KG1 (cell line): ENCODE measurements around the gene AP2A2.
A peak's percentile ranks its signal among the peaks of the same experiment; 100 is the strongest.

Source experiments
- DNase-seq: peaks from one replicate; lab custom pipeline; 2025; lab: John Stamatoyannopoulos, UW

The AP2A2 gene

GRCh38 chr11:1041936-1042608 is 116.4 kb downstream of the AP2A2 start:
- DNase-seq = no peak

GRCh38 chr11:1042626-1043562 is 117.2 kb downstream of the AP2A2 start:
- DNase-seq = no peak

GRCh38 chr11:1043563-1044096 is 118.0 kb downstream of the AP2A2 start:
- DNase-seq = no peak

- DNase-seq = no peak
Measured at GRCh38 chr11:1044160-1044559, 118.5 kb downstream of the AP2A2 start.

- DNase-seq = no peak
Measured at GRCh38 chr11:1047595-1048156, 122.0 kb downstream of the AP2A2 start.

GRCh38 chr11:1048375-1049070 is 122.9 kb downstream of the AP2A2 start:
- DNase-seq = no peak

- DNase-seq = no peak
Measured at GRCh38 chr11:1049071-1049405, 123.4 kb downstream of the AP2A2 start.

GRCh38 chr11:1049431-1049891 is 123.8 kb downstream of the AP2A2 start:
- no peak for DNase-seq

GRCh38 chr11:1049911-1050580 is 124.4 kb downstream of the AP2A2 start:
- DNase-seq = no peak

- peak; percentile 15 for DNase-seq
Measured at GRCh38 chr11:1050581-1051355, 125.1 kb downstream of the AP2A2 start.

GRCh38 chr11:1051356-1052132 is 125.9 kb downstream of the AP2A2 start:
- DNase-seq = no peak

- DNase-seq = no peak
Measured at GRCh38 chr11:1052133-1053011, 126.7 kb downstream of the AP2A2 start.

- DNase-seq = no peak
Measured at GRCh38 chr11:1053121-1053901, 127.6 kb downstream of the AP2A2 start.

GRCh38 chr11:1054143-1055108 is 128.8 kb downstream of the AP2A2 start:
- DNase-seq = no peak

- no peak for DNase-seq
Measured at GRCh38 chr11:1055109-1055703, 129.5 kb downstream of the AP2A2 start.

GRCh38 chr11:1055990-1056771 is 130.5 kb downstream of the AP2A2 start:
- no peak for DNase-seq
